Measurements from ENCODE around the gene CNIH2. TPM values are rescaled to one million over a fixed set of nuclear protein-coding genes. Genes with fewer than 3 reads are reported as not detected.

The CNIH2 gene
- total and polyA plus RNA-seq, 9 of the 15 experiments (the other 6 are each of a cell fraction or from before 2014, with no cell fraction given) = 0.26 to 0.89 (median 0.40) TPM; not detected in 4

DNA sequence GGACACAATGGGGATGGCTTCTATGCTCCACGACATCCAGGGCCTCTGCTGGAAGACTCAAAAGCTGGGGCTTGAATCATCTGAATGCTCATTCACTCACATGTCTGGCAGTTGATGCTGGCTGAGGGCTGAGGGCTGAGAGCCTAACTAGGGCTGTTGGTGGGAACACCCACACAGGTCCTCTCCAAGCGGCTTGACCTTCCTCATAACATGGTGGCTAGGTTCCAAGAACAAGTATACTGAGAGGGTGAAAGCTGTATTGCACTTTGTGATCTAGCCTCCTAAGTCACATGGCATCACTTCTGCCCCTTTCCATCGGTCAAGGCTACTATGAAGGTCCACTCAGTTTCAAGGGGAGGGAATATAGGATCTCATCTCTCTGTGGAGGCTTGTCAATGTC is 21.2 kb downstream of the CNIH2 start (continued):
- TF ChIP-seq, protein P1, sequence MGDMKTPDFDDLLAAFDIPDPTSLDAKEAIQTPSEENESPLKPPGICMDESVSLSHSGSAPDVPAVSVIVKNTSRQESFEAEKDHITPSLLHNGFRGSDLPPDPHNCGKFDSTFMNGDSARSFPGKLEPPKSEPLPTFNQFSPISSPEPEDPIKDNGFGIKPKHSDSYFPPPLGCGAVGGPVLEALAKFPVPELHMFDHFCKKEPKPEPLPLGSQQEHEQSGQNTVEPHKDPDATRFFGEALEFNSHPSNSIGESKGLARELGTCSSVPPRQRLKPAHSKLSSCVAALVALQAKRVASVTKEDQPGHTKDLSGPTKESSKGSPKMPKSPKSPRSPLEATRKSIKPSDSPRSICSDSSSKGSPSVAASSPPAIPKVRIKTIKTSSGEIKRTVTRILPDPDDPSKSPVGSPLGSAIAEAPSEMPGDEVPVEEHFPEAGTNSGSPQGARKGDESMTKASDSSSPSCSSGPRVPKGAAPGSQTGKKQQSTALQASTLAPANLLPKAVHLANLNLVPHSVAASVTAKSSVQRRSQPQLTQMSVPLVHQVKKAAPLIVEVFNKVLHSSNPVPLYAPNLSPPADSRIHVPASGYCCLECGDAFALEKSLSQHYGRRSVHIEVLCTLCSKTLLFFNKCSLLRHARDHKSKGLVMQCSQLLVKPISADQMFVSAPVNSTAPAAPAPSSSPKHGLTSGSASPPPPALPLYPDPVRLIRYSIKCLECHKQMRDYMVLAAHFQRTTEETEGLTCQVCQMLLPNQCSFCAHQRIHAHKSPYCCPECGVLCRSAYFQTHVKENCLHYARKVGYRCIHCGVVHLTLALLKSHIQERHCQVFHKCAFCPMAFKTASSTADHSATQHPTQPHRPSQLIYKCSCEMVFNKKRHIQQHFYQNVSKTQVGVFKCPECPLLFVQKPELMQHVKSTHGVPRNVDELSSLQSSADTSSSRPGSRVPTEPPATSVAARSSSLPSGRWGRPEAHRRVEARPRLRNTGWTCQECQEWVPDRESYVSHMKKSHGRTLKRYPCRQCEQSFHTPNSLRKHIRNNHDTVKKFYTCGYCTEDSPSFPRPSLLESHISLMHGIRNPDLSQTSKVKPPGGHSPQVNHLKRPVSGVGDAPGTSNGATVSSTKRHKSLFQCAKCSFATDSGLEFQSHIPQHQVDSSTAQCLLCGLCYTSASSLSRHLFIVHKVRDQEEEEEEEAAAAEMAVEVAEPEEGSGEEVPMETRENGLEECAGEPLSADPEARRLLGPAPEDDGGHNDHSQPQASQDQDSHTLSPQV (IDR thresholded peaks at IDR 0.05) = no peak
- no peak for TF ChIP-seq GABPA (tag; conservative IDR thresholded peaks at IDR 0.05; ENCODE audit: low read depth)
- TF ChIP-seq, protein P2, sequence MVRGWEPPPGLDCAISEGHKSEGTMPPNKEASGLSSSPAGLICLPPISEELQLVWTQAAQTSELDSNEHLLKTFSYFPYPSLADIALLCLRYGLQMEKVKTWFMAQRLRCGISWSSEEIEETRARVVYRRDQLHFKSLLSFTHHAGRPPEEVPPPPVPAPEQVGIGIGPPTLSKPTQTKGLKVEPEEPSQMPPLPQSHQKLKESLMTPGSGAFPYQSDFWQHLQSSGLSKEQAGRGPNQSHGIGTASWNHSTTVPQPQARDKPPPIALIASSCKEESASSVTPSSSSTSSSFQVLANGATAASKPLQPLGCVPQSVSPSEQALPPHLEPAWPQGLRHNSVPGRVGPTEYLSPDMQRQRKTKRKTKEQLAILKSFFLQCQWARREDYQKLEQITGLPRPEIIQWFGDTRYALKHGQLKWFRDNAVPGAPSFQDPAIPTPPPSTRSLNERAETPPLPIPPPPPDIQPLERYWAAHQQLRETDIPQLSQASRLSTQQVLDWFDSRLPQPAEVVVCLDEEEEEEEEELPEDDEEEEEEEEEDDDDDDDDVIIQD (CRISPR knock-in tag; IDR thresholded peaks at IDR 0.05) = no peak
- TF ChIP-seq RAD21 (CRISPR knock-in tag; conservative IDR thresholded peaks at IDR 0.05 in 1 of 2, IDR thresholded peaks at IDR 0.05 in 1 of 2) = no peak
- TF ChIP-seq ZNF445 (CRISPR knock-in tag; IDR thresholded peaks at IDR 0.05; ENCODE audit: low read depth) = no peak
- no peak for TF ChIP-seq HDAC3 (IDR thresholded peaks at IDR 0.05; ENCODE audit: borderline replicate concordance, partially characterized antibody)
- no peak for TF ChIP-seq TGIF2 (CRISPR knock-in tag; IDR thresholded peaks at IDR 0.05)
- no peak for TF ChIP-seq ZNF644 (tag; IDR thresholded peaks at IDR 0.05; ENCODE audit: low read depth)
- TF ChIP-seq MCM7 (IDR thresholded peaks at IDR 0.05) = no peak
- TF ChIP-seq, protein P3, sequence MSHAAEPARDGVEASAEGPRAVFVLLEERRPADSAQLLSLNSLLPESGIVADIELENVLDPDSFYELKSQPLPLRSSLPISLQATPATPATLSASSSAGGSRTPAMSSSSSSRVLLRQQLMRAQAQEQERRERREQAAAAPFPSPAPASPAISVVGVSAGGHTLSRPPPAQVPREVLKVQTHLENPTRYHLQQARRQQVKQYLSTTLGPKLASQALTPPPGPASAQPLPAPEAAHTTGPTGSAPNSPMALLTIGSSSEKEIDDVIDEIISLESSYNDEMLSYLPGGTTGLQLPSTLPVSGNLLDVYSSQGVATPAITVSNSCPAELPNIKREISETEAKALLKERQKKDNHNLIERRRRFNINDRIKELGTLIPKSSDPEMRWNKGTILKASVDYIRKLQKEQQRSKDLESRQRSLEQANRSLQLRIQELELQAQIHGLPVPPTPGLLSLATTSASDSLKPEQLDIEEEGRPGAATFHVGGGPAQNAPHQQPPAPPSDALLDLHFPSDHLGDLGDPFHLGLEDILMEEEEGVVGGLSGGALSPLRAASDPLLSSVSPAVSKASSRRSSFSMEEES (CRISPR knock-in tag; IDR thresholded peaks at IDR 0.05) = no peak

Data from K562 (cell line).